Large intestine (tissue), 3 donors: Measurements from ENCODE around the gene MPZL1. TPM values are rescaled to one million over a fixed set of nuclear protein-coding genes. Genes with fewer than 3 reads are reported as not detected.
"Not testable (repeated sequence)": the region's sequence is repeated elsewhere in the genome, so short reads cannot be mapped to it uniquely, and the experiment has no call there.

Experiments
- DNase-seq, 2 donors: peaks; one replicate each; pipeline versions ENCODE4 v3.0.0 to v3.0.0-alpha.2; 2013
- H3K27ac ChIP-seq: one replicate; pipeline ENCODE4 v1.5.1; 2013; ENCODE audit warnings: low read length
- H3K27me3 ChIP-seq: 2 replicates; pipeline ENCODE4 v1.6.1; 2013; ENCODE audit warnings: low read length; ENCODE audit not compliant: control insufficient read depth, insufficient read depth
- H3K36me3 ChIP-seq: 2 replicates; pipeline ENCODE4 v1.6.1; 2013; ENCODE audit warnings: low read length; ENCODE audit not compliant: control insufficient read depth, insufficient read depth
- H3K4me1 ChIP-seq: one replicate; pipeline ENCODE4 v1.6.1; 2013; ENCODE audit warnings: low read length; ENCODE audit not compliant: control insufficient read depth, insufficient read depth
- H3K4me3 ChIP-seq: one replicate; pipeline ENCODE4 v1.5.1; 2013; ENCODE audit warnings: low read length
- H3K9me3 ChIP-seq: one replicate; pipeline ENCODE4 v1.6.1; 2013; ENCODE audit warnings: mild to moderate bottlenecking, low read depth, low read length, moderate library complexity; ENCODE audit not compliant: control insufficient read depth
- WGBS: methylation state at CpG from one replicate; pipeline ENCODE4 v1.1.5; 2013; ENCODE audit warnings: low lambda C conversion rate; ENCODE audit not compliant: insufficient coverage; 5-methylcytosine and 5-hydroxymethylcytosine counted together
- polyA plus RNA-seq: library from polyadenylated mRNA; unstranded; fragments of 120-200 nt; gene quantifications from one replicate; pipeline ENCODE4 v1.2.1, GENCODE V29; 2013

Gene MPZL1
- polyA plus RNA-seq, 1 donor = 105 TPM

DNA sequence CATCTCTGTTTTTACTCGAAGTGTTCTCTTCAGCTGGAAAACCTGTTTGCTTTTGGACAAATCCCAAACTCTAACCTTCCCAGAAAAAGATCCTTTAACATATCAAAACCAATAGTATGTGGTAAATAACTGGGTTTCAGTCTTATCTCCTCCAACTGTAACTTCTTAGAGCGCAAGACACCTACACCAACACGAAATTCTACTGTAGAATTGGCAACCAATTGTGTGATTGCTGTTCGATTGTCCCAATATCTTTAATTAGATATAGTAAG, 5.8 kb upstream of the MPZL1 start:
- H3K27me3 ChIP-seq = no peaks in the 10 kb centered on the region
- no peaks in the 10 kb centered on the region for H3K36me3 ChIP-seq
- no CpG with 5 or more reads among the region's 4 CpGs for WGBS
- H3K4me3 ChIP-seq = peak overlapping the region; percentile 94
- peak overlapping the region; percentile 47 for H3K27ac ChIP-seq
- H3K9me3 ChIP-seq = no peaks in the 10 kb centered on the region
- H3K4me1 ChIP-seq = peaks cover 18% of the 10 kb centered on the region
- DNase-seq = no peak

DNA sequence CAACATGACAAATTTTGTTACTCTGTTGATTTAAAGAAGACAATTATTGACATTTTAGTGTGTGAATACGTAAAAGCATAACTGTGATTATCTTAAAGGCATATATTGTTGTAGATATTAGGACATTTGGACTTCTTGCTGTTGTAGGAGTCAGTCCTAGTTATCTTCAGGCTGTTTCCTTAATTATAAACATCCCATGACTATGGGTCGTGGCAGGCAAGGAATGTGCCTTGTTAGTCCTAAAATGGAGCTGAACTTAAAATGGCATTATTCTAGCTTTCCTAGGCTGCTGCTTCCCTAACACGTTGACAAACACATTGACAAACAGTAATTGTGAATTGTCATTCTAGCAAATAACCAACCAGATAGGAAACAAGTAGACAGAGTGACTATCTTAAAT, 4.4 kb upstream of the MPZL1 start:
- Histone ChIP-seq H3K36me3 (no peaks in the 10 kb centered on the region), H3K4me1 (peaks cover 12% of the 10 kb centered on the region), H3K27me3 (no peaks in the 10 kb centered on the region), H3K27ac (no peak overlapping the region), H3K9me3 (no peaks in the 10 kb centered on the region), H3K4me3 (no peak overlapping the region)
- WGBS = 83% methylated on average over 1 of the region's 3 CpGs
- DNase-seq = no peak

DNA sequence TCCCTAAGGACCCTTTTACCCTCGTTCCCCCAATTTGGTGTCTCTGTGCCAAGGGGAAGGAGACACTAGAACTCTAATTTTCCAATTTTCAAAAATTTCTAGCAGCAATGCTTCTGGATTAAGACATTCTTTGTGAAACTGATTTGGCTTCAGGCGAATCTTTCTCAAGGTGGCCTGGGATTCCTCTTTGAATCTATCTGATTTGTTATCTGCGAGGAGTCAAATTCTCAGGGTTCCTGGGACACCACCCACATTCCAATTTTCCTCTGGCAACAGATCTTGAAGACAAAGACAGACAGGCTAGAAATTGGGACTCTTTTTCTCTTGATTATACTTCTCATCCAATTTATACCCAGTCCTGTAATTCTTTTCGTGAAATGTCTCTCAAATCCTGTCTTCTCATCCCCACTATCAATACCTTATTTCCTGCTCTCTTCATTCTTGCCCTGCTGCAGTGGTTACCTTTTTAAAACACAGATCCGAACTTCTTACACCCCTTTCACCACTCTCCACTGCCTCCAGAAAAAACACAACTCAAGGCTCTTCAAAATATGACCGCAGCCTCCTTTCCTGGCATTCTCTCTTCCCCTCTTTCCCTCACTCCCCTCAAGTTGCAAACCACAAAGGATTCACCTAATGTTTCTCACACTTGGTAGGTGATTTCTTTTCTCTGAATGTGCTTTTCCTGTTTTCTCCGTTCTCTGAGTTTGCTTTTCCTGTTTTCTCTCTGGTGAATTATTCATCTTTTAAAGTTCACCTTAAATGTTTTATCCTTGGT, 2.7 kb upstream of the MPZL1 start:
- Histone ChIP-seq H3K4me3 (no peak overlapping the region), H3K36me3 (no peaks in the 10 kb centered on the region), H3K4me1 (peaks cover 9% of the 10 kb centered on the region), H3K9me3 (no peaks in the 10 kb centered on the region), H3K27me3 (no peaks in the 10 kb centered on the region), H3K27ac (no peak overlapping the region)
- no peak for DNase-seq
- WGBS = 68% methylated on average over 4 of the region's 7 CpGs

DNA sequence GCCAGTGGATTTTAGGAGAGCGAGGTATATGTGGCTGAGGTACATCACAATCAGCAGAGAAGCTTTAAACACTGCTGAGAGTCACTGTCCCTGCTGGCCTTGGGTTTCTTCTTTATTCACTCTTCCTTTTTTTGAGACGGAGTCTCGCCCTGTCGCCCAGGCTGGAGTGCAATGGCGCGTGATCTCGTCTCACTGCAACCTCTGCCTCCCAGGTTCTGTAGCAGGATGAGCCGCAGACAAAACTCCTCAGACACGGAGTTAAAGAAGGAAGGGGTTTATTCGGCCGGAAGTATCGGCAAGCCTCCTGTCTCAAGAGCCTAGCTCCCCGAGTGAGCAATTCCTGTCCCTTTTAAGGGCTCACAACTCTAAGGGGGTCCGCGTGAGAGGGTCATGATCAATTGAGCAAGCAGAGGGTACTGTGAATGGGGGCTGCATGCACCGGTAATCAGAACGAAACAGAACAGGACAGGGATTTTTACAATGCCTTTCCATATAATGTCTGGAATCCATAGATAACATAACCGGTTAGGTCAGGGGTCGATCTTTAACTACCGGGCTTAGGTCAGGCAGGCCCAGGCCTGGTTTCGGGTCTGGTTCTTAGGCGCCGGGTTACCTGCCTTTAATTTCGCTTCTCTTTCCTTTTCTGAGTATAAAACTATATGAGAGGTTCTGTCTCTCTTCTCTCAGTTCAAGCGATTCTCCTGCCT, 1.9 kb upstream of the MPZL1 start:
- peaks cover 11% of the 10 kb centered on the region for H3K4me1 ChIP-seq
- no CpG with 5 or more reads among the region's 25 CpGs for WGBS
- H3K27ac ChIP-seq, H3K36me3 ChIP-seq, H3K9me3 ChIP-seq, H3K4me3 ChIP-seq, DNase-seq, H3K27me3 ChIP-seq: not testable (repeated sequence)

DNA sequence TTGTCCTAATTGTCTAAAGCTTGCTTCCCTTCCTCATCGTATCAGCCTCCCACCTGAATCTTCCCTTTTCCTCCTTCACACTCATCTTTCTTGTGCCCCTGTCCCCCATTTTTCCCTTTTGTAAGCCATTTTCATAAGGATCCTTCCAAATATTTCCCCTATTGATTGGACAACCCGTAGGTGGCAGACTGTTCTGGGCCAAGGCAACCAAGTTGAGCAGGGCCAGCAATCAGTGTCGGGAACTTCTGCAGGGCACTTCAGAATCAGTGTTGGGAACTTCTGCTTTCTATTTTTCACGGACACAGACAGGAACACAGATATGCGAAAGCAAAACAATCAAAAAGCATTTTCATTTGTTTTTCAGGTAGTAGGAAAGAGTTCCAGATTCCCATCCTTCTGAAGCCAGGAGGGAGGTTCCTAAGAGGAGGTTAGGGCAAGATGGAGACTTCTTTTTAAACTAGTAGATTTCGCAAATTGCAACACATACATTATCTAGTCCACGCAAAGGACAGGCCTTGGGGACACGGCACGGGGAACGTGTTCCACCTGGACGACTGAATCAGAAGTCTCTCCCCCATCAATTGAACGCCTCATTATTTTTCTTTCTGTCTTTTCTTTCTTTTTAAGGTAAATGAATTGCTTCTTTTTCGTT, 691 bp upstream of the MPZL1 start:
- WGBS = 26% methylated on average over 5 of the region's 13 CpGs
- H3K4me3 ChIP-seq = peak overlapping the region; percentile 74
- peak overlapping the region; percentile 79 for H3K27ac ChIP-seq
- peaks cover 11% of the 10 kb centered on the region for H3K4me1 ChIP-seq
- no peaks in the 10 kb centered on the region for H3K27me3 ChIP-seq
- peak; percentile 10 to 69 for DNase-seq
- no peaks in the 10 kb centered on the region for H3K9me3 ChIP-seq
- no peaks in the 10 kb centered on the region for H3K36me3 ChIP-seq

DNA sequence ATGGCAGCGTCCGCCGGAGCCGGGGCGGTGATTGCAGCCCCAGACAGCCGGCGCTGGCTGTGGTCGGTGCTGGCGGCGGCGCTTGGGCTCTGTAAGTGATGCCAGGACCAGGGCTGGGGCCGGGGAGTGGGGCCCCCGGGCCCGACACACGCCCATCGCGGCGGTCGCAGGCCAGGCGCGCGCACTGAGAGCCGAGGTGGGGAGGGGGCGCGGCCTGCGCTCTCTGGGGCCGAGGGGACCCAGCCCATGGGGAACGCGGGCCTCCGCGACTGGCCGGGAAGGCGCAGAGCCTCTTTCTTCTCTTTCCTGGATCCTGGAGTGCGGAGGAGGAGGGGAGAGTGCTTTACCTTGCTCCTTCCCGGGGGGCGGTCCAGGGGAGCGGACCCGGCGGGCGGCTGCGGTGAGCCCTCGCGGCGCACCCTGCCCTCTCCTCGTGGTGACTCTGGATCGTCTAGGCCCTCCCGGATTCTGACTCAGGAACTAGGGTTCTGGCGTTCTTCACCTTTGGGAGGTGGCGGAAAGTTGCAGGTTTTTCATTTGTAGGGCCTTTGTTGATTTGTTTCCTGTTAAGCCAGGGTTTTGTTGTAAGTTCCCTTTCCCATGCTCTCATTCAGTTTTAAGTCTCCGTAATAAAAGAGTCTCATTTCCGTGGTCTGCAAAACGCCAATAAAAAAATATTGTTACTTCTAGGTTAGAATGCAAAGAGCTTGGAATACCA, 529 bp downstream of the MPZL1 start:
- no peaks in the 10 kb centered on the region for H3K9me3 ChIP-seq
- peak overlapping the region; percentile 74 for H3K4me3 ChIP-seq
- H3K27me3 ChIP-seq = no peaks in the 10 kb centered on the region
- peak; percentile 50 to 84 for DNase-seq
- peaks cover 11% of the 10 kb centered on the region for H3K4me1 ChIP-seq
- no CpG with 5 or more reads among the region's 52 CpGs for WGBS
- H3K36me3 ChIP-seq = no peaks in the 10 kb centered on the region
- peak overlapping the region; percentile 79 for H3K27ac ChIP-seq

DNA sequence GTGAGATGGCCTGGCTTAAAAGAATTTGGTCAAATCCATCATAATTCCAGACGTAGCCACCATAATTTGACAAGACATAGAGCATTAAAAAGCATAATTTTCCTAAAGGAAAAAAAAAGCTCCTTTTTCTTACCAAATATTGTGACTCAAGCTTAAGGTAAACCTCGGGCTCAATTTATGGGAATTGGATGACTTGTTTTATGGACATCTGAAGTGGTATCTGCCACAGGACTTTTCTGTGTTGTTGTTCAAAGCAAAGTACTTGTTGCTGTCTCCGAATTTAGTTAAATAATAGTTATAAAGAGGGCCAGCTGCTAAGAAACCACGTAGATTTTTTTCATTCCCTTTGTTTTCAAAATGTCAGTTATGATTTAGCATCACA, 1.1 kb downstream of the MPZL1 start:
- peak overlapping the region; percentile 74 for H3K4me3 ChIP-seq
- no peaks in the 10 kb centered on the region for H3K9me3 ChIP-seq
- H3K27ac ChIP-seq = peak overlapping the region; percentile 79
- no peaks in the 10 kb centered on the region for H3K27me3 ChIP-seq
- H3K4me1 ChIP-seq = peaks cover 11% of the 10 kb centered on the region
- DNase-seq = no peak
- WGBS = 13% methylated on average over 3 of the region's 4 CpGs
- H3K36me3 ChIP-seq = no peaks in the 10 kb centered on the region

DNA sequence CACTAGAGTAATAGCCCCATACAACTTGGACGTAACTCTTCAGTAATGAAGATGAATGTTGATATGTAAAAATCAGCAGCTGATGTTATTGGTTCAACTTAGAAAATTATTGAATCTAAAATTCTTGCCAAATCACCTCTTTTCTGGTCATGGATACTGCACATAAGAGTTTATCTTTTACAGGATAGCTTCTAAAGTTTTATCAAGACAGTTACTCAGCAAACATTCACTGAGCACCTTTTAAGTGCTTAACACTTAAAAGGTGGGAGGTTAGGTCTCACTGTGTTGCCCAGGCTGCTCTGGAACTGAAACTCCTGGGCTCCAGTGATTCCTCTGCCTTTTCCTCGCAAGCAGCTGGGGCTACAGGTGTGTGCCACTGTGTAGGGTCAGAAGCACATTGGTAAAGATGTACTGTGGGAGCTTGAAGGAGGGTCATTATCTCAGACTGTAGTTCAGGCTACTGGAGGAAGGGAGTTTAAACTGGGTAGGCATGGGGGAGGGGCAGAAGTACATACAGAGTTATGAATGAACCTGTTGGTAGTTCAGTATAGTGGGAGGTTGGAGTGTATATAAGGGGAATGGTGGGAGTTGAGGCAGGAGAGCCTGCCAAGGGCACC, 2.0 kb downstream of the MPZL1 start:
- Histone ChIP-seq H3K9me3 (no peaks in the 10 kb centered on the region), H3K27ac (no peak overlapping the region), H3K4me3 (no peak overlapping the region), H3K36me3 (no peaks in the 10 kb centered on the region), H3K27me3 (no peaks in the 10 kb centered on the region), H3K4me1 (peaks cover 11% of the 10 kb centered on the region)
- WGBS = 50% methylated on average over 1 of the region's 2 CpGs
- DNase-seq = peak in 1 of 2 donors; percentile 43

DNA sequence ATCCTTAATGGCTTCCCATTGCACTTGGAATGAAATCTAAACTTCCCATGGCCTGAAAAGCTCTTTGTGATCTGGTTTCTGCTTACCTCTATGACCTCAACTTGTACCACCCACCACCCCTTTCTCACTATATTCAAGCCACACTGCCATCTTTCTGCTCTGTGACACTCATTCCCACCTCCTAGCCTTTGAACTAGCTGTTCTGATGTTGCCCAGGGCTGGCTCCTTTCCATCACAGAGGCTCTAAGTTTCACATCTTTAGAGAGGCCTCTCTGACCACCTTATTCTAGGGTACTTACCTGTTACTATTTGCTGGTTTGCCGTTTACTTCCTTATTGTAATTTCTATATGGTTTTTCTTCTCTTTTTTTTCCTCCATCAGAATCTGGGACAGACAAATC, 4.2 kb downstream of the MPZL1 start:
- DNase-seq = no peak
- H3K36me3 ChIP-seq = peaks cover 9% of the 10 kb centered on the region
- no peak overlapping the region for H3K4me3 ChIP-seq
- WGBS = 60% methylated on average over 1 of the region's 1 CpG
- no peaks in the 10 kb centered on the region for H3K27me3 ChIP-seq
- peaks cover 6% of the 10 kb centered on the region for H3K4me1 ChIP-seq
- no peak overlapping the region for H3K27ac ChIP-seq
- no peaks in the 10 kb centered on the region for H3K9me3 ChIP-seq

DNA sequence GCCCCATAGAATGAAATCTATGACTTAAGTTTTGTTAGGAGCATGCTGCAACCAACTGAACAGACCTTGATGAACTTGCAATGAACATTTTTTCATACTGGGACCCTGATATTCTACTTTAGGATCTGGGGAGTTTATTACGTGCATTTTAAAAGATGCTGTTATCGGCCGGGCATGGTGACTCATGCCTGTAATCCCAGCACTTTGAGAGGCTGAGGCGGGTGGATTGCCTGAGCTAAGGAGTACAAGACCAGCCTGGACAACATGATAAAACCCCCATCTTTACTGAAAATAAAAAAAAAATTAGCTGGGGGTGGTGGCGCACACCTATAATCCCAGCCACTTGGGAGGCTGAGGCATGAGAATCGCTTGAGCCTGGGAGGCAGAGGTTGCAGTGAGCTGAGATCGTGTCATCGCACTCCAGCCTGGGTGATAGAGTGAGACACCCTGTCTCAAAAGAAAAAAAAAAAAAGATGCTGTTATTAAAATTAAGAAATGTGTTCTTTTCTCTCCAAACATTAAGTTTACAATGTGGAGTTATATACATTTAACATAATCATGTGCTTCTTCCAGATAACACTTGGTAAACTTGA, 7.1 kb downstream of the MPZL1 start:
- no peak overlapping the region for H3K4me3 ChIP-seq
- WGBS = no CpG with 5 or more reads among the region's 8 CpGs
- peaks cover 5% of the 10 kb centered on the region for H3K4me1 ChIP-seq
- H3K27ac ChIP-seq = no peak overlapping the region
- H3K27me3 ChIP-seq = no peaks in the 10 kb centered on the region
- H3K36me3 ChIP-seq = peaks cover 9% of the 10 kb centered on the region
- no peaks in the 10 kb centered on the region for H3K9me3 ChIP-seq
- DNase-seq = no peak
